Occipital lobe (tissue), 2 donors: ENCODE data around the gene CDCA4. TPM values are rescaled to one million over a fixed set of nuclear protein-coding genes. Genes with fewer than 3 reads are reported as not detected.

Experiments
- DNase-seq: peaks from one replicate; lab custom pipeline; 2025; lab: John Stamatoyannopoulos, UW
- total RNA-seq: library from RNA; depleted of rRNA; stranded (reverse); fragments of >200 nt; gene quantifications from one replicate; pipeline ENCODE4 v1.2.3, GENCODE V29; 2014

Gene CDCA4
- total RNA-seq, 1 donor from 2014 or later, result 11.1 TPM

DNA sequence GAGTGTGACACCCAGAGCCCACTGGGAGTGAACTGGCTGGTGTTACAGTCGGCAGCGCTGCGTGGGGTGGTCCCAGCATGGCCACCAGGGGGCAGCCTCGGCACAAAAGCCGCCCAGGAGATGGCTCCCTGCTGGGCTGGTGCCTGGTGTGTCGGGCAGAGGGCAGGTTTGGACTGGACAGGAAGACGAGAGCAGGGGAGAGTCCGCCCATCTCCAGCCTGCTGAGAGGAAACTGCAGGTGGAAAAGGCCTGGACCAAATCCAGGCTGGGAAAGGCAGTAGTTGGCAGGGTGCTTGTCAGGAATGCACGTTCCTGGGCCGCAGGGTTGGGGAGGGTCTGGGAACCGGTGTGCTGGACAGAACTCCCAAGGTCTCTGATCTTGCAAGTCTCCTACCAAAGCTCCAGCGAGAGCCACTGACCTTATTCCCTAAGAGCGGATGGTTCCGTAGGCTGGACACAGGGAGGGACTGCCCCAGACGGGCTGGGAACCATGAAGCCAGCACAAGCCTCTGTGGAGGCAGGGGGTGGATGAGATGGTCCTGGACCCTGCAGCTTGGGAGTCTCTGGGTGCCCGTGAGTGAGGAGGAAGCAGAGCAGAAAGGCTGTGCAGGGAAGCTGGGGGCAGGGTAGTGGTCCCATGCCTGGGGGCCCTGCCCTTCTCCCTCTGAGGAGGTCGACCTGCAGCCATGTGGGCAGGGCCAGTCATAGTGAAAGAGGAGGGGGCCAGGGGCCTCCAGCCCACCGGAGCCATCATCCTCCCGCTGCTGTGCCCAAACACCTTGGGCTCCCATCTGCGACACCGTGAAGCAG lies 44.5 kb downstream of the CDCA4 start:
- DNase-seq, result no peak

- no peak for DNase-seq
Measured at GRCh38 chr14:104975481-104976197, 45.2 kb downstream of the CDCA4 start.

DNA sequence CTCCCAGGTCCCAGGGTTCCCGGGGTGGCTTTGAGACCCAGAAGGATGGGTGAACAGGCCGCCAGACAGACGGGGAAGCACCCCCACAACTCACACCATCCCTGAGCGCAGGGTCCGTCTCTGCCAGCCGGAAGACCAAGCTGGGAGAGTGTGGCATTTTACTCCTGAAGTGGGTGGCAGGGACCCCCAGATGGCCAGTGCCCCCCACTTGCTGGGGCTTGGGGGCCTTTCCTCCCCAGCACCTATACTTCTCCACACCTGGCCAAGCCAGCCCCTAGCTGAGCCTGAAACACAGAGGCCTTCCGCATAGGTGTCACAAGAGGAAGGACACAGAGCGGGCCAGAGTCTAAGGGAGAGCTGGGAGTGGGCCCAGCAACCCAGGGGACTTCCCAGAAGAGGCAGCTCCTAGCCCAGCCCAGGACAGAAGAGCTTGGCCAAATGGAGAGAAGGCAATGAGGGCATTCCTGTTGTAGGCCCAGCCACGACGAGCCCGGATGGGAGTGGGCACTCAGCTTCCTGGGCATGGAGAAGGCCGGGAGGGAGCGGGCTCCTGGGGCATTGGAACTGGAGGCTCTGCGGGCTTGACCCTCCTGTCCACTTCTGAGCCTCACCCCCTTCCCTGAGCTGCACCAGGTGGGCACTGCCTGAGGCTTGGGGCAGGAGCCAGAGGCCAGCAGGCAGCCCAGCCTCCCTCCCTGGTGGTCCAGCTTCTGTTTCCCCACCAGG lies 46.1 kb downstream of the CDCA4 start:
- DNase-seq, result no peak

DNA sequence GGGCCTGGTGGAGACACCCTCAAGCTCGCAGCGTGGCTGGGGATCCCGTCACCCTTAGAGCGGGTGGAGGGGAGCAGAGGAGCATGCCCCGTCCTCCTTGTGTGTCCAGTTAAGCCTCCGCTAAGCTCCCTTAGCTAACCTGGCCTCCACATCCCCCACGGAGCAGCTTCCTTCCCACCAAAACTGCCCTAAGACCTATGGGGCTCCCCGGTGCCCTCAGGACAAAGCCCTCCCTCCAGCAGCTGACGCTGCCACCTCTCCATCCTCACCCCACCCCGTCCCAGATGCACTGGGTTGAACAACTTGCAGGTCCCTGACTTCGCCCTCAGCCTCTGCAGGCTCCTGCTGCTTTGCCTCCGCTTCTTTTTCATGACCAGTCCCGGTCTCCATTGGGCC lies 46.7 kb downstream of the CDCA4 start:
- no peak for DNase-seq

DNA sequence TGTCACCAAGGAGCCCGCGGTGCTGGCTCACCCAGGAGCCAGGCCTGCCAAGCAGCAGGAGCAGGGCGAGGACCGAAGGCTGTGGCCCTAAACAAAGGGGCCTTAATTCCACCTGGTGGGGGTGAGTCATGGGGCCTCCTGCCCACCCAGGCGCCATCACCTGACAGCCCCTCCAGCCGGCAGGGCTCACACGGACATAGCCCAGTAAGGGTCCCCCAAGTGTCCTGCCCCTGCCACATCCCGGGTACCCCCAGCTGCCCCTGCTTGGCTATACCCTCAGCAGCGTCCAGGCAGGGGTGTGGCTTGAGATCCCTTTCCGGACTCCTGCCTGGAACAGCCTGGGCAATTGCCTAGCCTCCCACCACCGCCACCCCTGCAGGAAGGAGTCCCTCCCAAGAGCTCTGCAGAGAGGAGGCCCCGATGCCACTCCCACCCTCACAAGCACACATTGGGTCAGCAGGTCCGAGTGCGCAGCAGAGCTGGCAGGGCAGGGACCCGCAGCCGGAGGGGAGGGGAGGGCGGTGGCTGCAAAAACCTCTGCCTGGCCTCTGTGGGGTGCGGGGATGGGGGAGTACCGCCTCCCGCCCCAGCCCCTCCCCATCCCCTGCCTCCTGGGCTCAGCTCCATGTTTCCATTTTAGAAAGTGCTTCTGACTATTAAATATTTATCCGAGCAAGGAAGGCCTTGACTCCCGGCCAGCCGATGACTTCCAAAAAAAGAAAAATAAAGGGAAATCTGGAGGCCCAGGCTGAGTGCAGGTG lies 47.3 kb downstream of the CDCA4 start:
- no peak for DNase-seq

- no peak for DNase-seq
Measured at GRCh38 chr14:104973135-104973384, 47.8 kb downstream of the CDCA4 start.

- DNase-seq, result no peak
Measured at GRCh38 chr14:104972301-104973134, 48.4 kb downstream of the CDCA4 start.

DNA sequence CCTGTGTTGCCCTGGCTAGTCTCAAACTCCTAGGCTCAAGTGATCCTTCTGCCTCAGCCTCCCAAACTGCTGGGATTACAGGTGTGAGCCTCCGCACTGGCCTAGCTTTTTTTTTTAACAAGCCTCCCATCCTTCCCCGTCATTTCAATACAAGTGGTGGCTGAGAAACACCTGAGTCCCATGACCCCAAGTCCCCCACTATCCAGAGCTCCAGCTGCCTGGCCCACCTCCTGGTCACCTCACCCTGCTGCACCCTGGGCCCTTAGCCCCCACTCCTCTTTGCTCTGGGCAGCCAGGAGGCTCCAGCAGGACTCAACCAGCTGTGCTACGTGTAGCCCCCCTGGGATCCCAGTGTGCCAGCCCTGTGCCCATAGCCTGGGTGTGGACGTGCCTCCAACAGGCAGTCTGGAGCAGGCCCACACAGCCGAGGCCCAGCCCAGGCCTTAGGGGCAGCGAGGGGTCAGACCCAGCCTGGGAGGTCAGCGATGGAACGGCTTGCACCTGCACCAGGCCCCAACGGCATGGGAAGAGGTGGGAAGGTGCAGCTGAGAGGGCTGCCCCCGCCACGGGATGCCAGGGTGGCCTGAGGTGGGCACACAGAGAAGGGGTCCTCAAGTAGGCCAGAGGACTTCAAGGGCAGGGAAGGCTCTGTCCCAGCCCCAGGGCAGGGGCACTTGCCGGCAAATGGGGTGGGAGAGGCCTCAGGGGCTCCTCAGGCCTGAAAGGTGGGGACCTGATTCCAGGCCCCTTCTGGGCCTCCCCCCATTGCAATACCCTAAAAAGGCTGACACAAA lies 49.2 kb downstream of the CDCA4 start:
- DNase-seq, result no peak

DNA sequence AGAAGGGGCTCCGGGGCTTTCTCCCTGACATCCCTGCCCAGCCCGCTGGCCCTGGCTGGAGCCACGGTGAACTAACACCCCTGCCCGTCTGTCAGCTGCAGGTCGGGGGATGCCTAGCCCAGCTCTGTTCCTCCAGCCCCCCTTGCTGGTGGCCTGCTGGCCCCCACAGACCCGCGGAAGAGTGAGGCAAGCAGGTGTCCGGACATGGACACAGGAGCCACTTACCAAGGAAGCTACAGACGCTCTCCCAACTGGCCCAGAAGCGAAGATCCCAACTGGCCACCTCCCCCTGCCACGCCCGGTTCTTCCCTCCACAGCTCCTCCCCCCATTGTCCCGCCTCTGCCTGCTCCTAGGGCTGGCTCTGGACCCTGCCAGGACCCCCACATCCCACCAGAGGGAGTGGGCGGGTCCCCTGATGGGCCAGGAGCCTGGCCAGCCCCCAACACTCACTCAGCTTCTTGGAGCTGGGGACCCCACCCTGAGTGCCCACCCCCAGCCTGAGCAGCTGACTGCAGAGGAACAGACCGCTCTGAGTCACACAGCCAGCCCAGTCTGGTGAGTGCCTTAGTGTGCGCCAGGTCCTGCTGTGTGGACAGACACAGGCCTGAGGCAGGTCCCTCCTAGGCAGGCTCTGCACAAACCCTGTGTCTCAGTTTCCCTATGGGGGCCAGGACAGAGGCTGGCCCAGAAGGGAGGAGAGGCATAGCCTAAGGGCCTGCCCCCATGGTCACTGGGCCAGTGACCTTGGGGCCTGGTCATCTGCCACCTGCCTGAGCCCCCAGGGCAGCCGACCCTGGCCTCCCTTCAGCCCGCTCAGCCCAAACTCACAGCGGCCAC lies 50.4 kb downstream of the CDCA4 start:
- DNase-seq, result no peak

- DNase-seq, result no peak
Measured at GRCh38 chr14:104969741-104970230, 51.1 kb downstream of the CDCA4 start.

DNA sequence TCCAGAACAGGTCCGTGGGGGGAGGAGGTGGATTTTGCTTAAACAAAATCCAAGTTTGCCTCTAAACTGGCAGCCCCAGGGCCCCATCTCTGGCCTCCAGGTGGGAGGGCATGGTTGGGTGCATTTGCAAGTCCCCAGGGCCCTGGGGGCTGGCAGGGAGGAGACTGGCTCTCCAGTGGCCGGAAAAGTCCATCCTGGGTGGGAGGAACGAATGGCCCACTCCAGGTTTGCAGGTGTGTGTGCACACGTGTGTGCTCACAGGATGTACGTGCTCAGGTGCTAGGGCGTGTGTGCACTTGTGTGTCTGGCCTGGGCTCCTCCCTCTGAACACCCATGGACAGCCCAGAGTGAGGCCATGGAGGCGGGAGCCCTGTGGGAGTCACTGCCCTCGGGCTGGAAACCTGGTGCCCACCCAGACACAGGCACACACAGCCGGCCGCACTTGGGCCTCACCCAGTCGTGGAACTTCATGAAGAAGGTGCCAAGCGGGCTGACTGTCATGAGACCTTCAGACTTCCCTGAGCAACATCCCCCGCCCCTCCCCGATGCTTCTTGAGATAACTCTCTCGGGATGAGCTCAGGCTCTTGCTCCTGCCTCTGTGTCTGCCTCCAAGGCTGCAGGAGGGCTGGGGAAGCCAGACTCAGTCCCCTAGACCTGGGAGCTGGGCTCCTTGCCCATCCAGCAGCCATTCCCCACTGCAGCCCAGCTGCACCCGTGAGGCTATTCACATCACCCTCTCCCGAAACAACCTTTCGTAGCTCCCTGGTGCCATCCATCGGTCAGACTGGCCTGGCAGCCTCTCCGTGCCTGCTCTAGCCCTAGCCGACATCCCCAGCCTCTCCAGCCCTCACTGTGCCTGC lies 52.1 kb downstream of the CDCA4 start:
- DNase-seq, result no peak

DNA sequence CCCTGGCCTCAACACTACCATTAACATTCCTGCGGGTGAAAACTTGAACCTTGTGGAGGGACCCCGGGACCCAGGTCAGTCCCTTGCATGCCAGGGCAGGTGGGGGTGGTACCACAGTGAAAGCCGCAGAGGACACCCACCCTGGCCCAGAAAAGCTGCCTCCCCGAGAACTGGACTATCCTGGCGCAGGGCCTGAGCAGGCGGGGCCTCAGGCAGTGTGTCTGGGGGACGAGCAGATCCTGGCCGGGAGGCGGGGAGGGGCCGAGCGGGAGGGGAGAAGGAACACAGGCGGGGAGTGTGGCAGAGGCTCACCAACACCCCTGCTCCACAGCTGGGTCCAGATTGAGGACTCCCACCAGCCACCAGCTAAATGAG lies 52.7 kb downstream of the CDCA4 start:
- no peak for DNase-seq

- no peak for DNase-seq
Measured at GRCh38 chr14:104967386-104968152, 53.3 kb downstream of the CDCA4 start.

DNA sequence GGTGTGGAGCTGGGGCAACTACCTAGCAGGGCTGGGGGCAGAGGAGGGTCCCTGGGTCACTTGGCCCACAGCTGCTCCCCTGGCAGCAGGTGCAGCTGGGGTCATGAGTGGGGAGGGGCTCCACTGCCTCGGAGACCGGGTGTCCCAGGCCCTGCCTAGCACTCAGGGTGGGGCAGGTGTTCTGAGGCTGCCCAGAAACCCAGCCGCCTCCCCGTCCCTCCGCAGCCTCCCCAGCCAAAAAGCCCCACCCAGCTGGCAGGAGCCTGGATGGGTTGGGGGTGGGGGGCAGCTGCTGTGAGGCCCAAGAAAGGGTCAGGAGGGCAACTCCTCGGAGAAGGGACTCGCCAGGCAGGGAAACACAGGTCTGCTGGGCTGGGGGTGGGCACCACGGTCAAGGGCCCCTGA lies 53.9 kb downstream of the CDCA4 start:
- no peak for DNase-seq

DNA sequence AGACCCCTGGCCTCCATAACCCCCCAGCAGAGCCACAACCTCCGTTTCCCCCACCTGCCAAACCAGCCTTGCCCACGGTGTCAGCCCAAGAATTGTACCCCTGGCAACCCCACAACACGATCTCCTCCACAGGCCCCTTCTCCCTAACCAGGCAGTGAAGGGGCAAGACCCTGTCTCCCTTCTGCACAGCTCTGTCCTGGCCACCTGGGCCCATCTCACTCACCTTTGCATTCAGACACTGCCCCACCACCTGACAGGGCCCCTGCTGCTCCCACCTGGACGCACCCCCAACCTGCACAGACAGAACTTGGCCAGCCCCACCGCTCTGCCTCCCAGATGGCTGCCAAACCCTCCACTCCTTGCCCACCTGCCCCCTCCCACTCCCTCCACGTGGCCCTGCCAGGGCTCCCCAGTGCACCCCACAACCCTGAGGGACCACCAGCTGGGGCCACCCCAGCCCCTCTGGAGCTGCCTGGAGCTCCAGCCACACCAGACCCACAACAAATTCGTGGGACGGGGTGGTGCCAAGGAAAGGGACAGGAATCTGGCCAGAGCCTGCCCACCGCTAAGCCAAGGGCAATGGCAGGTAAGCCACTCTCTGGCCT lies 54.5 kb downstream of the CDCA4 start:
- DNase-seq, result no peak

DNA sequence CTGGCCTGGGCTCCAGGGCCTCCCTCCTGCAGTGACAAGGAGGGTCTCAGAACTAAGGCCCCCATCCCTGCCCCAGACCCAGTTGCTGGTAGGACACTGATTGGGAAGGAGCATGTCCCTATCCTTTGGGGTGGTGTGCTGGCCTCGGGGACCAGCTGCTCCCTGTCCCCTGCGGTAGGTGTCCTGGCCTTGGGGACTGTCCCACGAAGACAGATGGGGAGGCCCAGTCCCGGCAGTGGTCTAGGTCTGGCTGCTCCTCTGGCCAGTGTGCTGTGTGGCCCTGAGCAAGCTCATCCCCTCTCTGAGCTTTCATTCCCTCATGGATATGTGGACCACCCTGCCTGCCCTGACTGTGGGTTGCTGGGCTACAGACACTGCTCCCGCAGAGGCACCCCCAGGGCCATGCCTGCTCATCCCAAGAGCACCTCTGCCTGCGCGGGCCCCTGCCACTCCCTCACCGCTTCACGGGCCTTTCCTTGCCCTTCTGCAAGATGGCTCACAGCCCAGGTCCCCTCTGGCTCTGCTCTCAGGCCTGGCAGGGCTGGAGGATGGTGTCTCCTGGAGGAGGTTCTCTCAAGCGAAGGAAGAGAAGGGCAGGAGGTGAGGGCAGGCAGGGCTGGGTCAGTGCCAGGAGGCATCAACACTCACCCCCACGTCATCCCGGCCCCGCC lies 55.2 kb downstream of the CDCA4 start:
- no peak for DNase-seq
